ENCODE results near the gene TMEM161B.

The TMEM161B gene

DNA sequence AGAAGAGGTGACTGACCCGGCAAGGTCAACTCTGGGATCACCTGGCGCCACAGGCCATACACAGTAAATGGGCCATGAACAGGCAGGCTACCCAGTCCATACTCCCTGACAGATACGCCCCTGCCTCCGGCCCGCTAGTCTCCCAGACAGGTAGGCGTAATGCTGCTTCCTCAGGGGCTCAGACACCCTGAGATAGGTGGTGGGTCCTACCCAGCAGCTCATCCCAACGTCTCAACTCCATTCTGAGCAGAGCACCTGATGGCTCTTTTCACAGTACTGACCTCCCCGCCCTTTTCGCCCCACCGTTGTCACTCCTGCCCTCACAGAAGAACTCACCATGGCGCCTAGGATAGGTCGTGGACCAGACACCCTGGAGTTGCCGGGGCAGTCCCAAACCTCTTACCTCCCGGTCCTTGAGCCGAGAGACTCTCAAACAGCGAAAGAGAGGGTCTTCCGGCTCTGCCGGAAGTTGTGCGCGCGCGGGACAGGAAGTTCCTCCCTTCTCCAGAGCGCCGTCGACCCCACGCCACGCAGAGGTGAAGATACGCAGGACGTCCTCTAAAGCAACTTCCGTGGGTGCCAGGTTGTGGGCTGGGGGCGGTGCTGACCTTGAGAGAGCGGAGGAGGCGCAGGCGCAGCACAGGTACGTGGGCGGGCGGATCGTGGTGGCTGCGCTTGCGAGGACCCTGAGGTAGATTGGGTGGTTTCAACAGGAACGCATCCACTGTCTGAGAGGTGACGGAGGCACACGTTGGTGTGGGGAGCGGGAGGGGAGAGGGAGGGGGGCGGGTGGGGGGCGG, at the start of gene TMEM161B:
Gene TMEM161B (minus strand): TSS at position 461 of the 800 bp plus-strand sequence. CDS start 122 bp downstream, at position 339.
- peaks cover 29% of the 10 kb centered on the region for H3K36me3 Mint-ChIP-seq (ENCODE audit: insufficient read depth)
- ATAC-seq (replicated peaks; ENCODE audit: extremely low read depth, poor library complexity, severe bottlenecking) (peak; percentile 98), DNase-seq (ENCODE audit: low spot score in 2 of 2) (peak; percentile 86 to 93)
- H3K4me1 Mint-ChIP-seq, result peaks cover 49% of the 10 kb centered on the region
- no peaks in the 10 kb centered on the region for H3K9me3 Mint-ChIP-seq
- H3K27ac Mint-ChIP-seq (ENCODE audit: low read depth), result peak within 1 kb of the TSS; percentile 97
- H3K4me3 Mint-ChIP-seq, result peak within 1 kb of the TSS; percentile 97
- no peaks in the 10 kb centered on the region for H3K27me3 Mint-ChIP-seq

DNA sequence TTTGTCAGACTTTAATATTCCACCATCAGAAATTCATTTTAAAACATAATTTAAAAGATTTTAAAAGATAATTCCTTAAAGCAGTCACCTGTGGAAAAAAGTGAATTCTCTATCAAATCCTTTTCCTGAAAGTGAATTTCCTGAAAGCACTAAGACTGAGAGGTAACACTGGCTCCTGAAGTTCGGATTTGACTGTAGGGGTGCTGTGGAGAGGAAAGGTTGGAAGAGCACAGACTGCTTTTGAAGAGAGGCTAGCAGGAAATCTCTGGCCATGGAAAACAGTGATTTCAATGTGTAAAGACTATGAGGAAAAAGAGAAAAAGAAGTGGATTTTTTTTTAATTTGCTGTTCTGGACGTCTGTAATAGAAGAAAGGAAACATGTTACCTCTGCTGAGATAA, 35.7 kb upstream of the TMEM161B start:
- Mint-ChIP-seq H3K36me3 (ENCODE audit: insufficient read depth) (peaks cover 3% of the 10 kb centered on the region), H3K9me3 (peaks cover 6% of the 10 kb centered on the region), H3K4me1 (no peaks in the 10 kb centered on the region), H3K27ac (ENCODE audit: low read depth) (no peak overlapping the region), H3K4me3 (no peak overlapping the region), H3K27me3 (peaks cover 23% of the 10 kb centered on the region)
- no peak for ATAC-seq (replicated peaks; ENCODE audit: extremely low read depth, poor library complexity, severe bottlenecking)
- DNase-seq (ENCODE audit: low spot score in 2 of 2), result no peak

DNA sequence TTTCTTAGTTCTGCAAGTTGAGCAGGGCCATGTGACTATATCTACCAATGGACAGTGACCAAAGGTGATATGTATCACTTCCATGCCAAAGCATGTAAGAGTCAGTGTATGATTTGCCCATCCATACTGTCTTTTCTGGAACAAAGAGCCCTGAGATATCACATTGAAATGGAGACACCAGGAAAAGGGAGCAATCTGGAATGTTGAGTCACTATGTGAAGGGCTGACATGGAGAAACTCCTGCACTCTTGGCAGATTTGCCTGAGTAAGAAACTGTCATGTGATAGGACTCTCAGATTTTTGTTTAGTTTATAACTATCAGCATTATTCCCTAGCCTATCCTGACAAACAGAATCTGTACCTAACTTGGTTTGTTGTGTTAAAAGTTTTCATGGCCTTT, 29.8 kb upstream of the TMEM161B start:
- Mint-ChIP-seq H3K9me3 (no peaks in the 10 kb centered on the region), H3K4me1 (no peaks in the 10 kb centered on the region), H3K27me3 (peaks cover 13% of the 10 kb centered on the region), H3K36me3 (ENCODE audit: insufficient read depth) (peaks cover 1% of the 10 kb centered on the region), H3K27ac (ENCODE audit: low read depth) (no peak overlapping the region), H3K4me3 (no peak overlapping the region)
- ATAC-seq (replicated peaks; ENCODE audit: extremely low read depth, poor library complexity, severe bottlenecking) (no peak), DNase-seq (ENCODE audit: low spot score in 2 of 2) (no peak)

DNA sequence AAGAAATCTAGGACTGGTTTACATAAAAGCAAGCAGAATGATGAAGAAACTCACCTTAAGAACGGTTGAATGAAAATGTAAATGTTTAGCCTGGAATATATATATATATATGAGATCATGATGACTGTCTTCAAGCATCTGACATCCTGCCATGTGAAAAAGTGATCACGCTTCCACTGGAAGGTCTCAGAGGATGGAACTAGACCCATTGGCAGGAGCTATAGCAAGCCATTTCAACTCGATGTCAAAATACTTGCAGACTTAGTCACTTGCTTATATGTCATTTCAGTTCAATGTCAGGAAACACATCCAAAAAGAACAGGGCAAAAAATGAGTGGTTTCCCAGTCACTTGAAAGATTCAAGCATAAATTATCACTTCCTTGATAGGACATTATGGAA, 22.2 kb upstream of the TMEM161B start:
- ATAC-seq (replicated peaks; ENCODE audit: extremely low read depth, poor library complexity, severe bottlenecking) (no peak), DNase-seq (ENCODE audit: low spot score in 2 of 2) (no peak)
- Mint-ChIP-seq H3K27ac (ENCODE audit: low read depth) (no peak overlapping the region), H3K4me1 (no peaks in the 10 kb centered on the region), H3K27me3 (no peaks in the 10 kb centered on the region), H3K9me3 (no peaks in the 10 kb centered on the region), H3K36me3 (ENCODE audit: insufficient read depth) (peaks cover 3% of the 10 kb centered on the region), H3K4me3 (no peak overlapping the region)

DNA sequence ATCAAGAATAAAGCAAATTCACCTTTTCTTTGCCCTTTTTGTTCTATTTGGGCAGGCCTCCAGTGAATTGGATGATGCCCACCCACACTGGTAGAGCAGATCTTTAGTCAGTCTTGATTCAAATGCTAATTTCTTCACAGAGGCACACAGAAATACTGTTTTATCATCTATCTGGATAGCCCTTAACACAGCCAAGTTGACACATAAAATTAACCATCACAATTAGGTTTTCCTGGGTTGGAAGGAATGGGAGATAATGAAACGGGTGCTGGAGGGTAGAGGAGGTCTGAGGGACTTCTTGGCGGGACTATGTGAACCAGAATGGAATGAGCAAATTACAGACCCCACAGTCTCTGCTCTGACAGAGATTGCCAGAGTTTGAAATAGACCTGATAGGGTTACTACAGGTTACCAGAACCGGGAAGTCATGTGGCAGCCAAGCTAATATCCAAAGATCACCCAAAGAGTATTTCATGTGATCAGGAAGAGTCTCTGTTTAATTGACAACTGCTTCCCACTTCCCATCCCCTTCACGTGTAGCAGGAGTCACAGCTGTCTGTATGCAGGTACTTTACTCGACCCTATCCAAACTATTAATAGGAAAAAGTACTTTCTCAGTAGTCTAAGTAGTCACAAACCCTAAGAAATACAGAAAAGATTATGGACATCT, 20.0 kb upstream of the TMEM161B start:
- H3K27ac Mint-ChIP-seq (ENCODE audit: low read depth), result no peak overlapping the region
- no peaks in the 10 kb centered on the region for H3K9me3 Mint-ChIP-seq
- no peaks in the 10 kb centered on the region for H3K4me1 Mint-ChIP-seq
- H3K4me3 Mint-ChIP-seq, result no peak overlapping the region
- H3K36me3 Mint-ChIP-seq (ENCODE audit: insufficient read depth), result peaks cover 3% of the 10 kb centered on the region
- no peaks in the 10 kb centered on the region for H3K27me3 Mint-ChIP-seq
- ATAC-seq (replicated peaks; ENCODE audit: extremely low read depth, poor library complexity, severe bottlenecking) (no peak), DNase-seq (ENCODE audit: low spot score in 2 of 2) (no peak)

DNA sequence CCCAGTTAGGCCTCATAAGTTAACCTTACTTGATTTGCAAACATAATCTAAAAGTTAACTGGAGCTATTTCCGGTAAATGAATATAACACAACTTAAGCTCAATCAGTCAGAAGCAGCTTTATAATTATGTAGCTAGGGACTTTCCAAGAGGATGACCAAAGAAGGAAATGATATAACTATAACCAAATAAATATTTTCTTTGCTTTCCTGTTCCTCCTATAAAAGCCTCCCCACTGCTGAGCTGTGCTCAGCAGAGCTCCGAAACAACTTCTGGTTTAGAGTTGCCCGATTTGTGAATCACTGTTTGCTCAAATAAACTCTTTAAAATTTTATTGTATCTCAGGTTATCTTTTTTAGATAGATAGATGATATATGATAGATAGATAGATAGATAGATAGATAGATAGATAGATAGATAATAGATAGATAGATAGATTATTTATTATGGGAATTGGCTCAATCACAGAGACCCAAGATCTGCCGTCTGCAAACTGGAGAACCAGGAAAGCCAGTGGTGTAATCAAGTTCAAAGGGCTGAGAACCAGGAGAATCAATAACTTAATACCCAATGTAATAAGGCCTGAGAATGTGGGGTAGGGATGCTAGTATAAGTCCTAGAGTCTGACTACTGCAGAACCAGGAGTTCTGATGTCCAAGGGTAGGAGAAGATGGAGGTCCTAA, 19.3 kb upstream of the TMEM161B start:
- DNase-seq (ENCODE audit: low spot score in 2 of 2), result no peak
- H3K4me3 Mint-ChIP-seq, result no peak overlapping the region
- no peaks in the 10 kb centered on the region for H3K9me3 Mint-ChIP-seq
- H3K27me3 Mint-ChIP-seq, result no peaks in the 10 kb centered on the region
- no peaks in the 10 kb centered on the region for H3K4me1 Mint-ChIP-seq
- no peak for ATAC-seq (replicated peaks; ENCODE audit: extremely low read depth, poor library complexity, severe bottlenecking)
- H3K36me3 Mint-ChIP-seq (ENCODE audit: insufficient read depth), result peaks cover 3% of the 10 kb centered on the region
- H3K27ac Mint-ChIP-seq (ENCODE audit: low read depth), result no peak overlapping the region

DNA sequence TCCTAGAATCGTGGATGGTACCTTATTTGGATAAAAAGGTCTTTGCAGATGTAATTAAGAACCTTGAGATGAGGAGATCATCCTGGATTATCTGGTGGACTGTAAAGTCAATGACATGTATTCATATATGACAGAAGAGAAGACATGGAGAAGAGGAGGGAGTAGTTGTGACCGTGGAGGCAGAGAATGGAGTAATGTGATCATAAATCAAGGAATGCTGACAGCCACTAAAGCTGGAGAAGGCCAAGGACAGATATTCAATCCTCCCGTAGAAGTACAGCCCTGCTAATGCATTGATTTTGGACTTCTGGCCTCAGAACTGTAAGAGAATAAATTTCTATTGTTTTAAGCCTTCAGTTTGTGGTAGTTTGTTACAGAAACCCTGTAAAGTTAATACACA, 18.7 kb upstream of the TMEM161B start:
- H3K27ac Mint-ChIP-seq (ENCODE audit: low read depth), result no peak overlapping the region

DNA sequence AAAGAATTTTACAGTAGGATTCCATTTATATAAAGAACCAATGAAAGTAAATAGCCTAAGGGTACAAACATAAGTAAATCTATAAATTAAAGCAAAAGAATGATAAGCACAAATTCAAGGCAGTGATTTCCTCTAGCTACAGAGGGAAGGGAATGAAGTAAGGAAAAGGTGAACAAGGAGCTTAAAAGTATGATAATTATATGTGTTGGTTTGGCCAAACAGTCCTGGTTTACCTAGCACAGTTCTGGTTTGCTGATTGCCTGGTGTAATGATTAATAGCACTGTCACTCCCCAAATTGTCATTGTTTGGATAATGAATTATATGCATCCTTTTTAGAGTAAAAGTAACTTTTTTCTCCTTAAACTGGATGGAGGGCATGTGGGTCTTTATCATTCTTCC, 15.0 kb upstream of the TMEM161B start:
- Mint-ChIP-seq H3K9me3 (no peaks in the 10 kb centered on the region), H3K36me3 (ENCODE audit: insufficient read depth) (peaks cover 4% of the 10 kb centered on the region), H3K4me1 (peaks cover 14% of the 10 kb centered on the region), H3K27me3 (no peaks in the 10 kb centered on the region), H3K27ac (ENCODE audit: low read depth) (no peak overlapping the region), H3K4me3 (no peak overlapping the region)
- DNase-seq (ENCODE audit: low spot score in 2 of 2) (no peak), ATAC-seq (replicated peaks; ENCODE audit: extremely low read depth, poor library complexity, severe bottlenecking) (no peak)

More for the DNA sequence above, 18.7 kb upstream of the TMEM161B start:
- no peaks in the 10 kb centered on the region for H3K27me3 Mint-ChIP-seq
- DNase-seq (ENCODE audit: low spot score in 2 of 2) (no peak), ATAC-seq (replicated peaks; ENCODE audit: extremely low read depth, poor library complexity, severe bottlenecking) (no peak)
- peaks cover 6% of the 10 kb centered on the region for H3K36me3 Mint-ChIP-seq (ENCODE audit: insufficient read depth)
- no peaks in the 10 kb centered on the region for H3K9me3 Mint-ChIP-seq
- H3K4me1 Mint-ChIP-seq, result no peaks in the 10 kb centered on the region
- no peak overlapping the region for H3K4me3 Mint-ChIP-seq

DNA sequence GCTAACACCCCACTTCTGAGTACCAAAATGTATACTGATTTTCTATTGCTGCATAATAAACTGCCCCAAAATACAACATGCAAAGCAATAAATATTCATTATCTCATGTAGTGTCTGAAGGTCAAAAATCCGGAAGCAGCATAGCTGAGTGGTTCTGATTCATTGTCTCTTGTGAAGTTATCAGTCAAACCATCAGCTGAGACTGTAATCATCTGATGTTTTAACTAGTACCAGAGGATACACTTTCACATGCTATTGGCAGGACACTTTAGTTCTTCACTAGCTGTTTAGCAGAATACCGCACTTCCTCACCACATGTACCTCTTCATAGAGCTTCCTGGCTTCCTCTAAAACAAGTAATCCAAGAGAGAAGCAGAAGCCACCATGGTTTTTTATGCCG, 12.7 kb upstream of the TMEM161B start:
- Mint-ChIP-seq H3K27ac (ENCODE audit: low read depth) (no peak overlapping the region), H3K4me3 (no peak overlapping the region), H3K27me3 (no peaks in the 10 kb centered on the region), H3K36me3 (ENCODE audit: insufficient read depth) (peaks cover 5% of the 10 kb centered on the region), H3K4me1 (peaks cover 14% of the 10 kb centered on the region), H3K9me3 (no peaks in the 10 kb centered on the region)
- ATAC-seq (replicated peaks; ENCODE audit: extremely low read depth, poor library complexity, severe bottlenecking) (no peak), DNase-seq (ENCODE audit: low spot score in 2 of 2) (no peak)

DNA sequence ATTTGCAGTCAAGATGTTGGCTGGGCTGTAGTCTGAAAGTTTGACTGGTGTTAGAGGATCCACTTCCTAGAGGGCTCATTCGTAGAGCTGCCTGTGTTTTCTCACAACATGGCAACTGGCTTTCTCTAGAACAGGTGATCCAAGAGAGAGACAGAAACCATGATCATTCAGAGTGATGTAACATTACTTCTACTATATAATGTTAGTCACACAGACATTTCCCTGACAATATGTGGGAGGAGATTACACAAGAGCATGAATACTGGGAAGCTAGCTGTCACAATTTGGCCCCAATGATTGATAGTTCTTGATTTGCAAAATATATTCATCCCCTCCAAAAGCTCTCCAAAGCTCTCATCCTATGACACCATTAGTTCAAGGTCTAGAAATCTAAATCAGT, 10.9 kb upstream of the TMEM161B start:
- Mint-ChIP-seq H3K36me3 (ENCODE audit: insufficient read depth) (peaks cover 8% of the 10 kb centered on the region), H3K9me3 (no peaks in the 10 kb centered on the region), H3K27ac (ENCODE audit: low read depth) (no peak overlapping the region), H3K27me3 (no peaks in the 10 kb centered on the region), H3K4me1 (peaks cover 14% of the 10 kb centered on the region), H3K4me3 (no peak overlapping the region)
- no peak for DNase-seq (ENCODE audit: low spot score in 2 of 2)
- ATAC-seq (replicated peaks; ENCODE audit: extremely low read depth, poor library complexity, severe bottlenecking), result no peak

DNA sequence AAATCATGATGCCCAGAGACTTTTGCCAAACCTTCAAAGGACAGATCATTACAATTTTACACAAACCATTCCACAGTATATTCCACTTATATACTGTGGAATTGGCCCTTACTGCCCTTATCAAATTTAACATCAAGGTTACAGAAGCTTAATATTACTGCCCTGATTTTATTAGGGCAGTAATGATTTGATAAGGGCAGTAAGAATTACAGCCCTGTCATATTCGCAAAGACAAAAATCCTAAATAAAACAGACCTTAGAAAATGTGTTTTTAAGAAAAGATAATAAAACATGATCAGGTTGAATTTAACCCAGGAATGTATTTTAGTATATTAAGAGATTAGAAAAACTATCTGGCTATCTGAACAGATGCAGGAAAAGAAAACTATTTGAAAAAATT, 7.7 kb upstream of the TMEM161B start:
- no peak overlapping the region for H3K4me3 Mint-ChIP-seq
- no peak overlapping the region for H3K27ac Mint-ChIP-seq (ENCODE audit: low read depth)
- H3K27me3 Mint-ChIP-seq, result no peaks in the 10 kb centered on the region
- H3K36me3 Mint-ChIP-seq (ENCODE audit: insufficient read depth), result peaks cover 19% of the 10 kb centered on the region
- DNase-seq (ENCODE audit: low spot score in 2 of 2) (no peak), ATAC-seq (replicated peaks; ENCODE audit: extremely low read depth, poor library complexity, severe bottlenecking) (no peak)
- H3K9me3 Mint-ChIP-seq, result no peaks in the 10 kb centered on the region
- H3K4me1 Mint-ChIP-seq, result peaks cover 18% of the 10 kb centered on the region

DNA sequence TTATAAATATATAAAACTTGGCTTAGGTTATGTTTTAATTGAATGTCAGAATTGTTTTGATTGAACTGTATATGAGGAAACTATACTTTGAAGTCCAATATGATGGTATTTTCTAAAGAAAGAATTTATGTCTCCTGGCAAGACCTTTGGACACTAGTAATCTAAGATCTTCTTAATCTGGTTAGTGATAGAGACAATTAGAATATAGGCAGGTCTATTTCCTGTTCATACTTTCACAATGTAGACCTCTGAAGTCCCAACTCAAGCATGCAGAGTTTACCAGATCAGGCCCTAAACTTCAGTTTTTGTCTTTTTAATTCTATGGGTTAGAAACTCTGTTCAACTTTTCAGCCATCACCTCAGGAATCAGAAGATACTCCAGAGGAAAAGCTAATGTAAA, 6.9 kb upstream of the TMEM161B start:
- Mint-ChIP-seq H3K27me3 (no peaks in the 10 kb centered on the region), H3K36me3 (ENCODE audit: insufficient read depth) (peaks cover 21% of the 10 kb centered on the region), H3K27ac (ENCODE audit: low read depth) (no peak overlapping the region), H3K4me3 (no peak overlapping the region), H3K4me1 (peaks cover 14% of the 10 kb centered on the region), H3K9me3 (no peaks in the 10 kb centered on the region)
- DNase-seq (ENCODE audit: low spot score in 2 of 2) (no peak), ATAC-seq (replicated peaks; ENCODE audit: extremely low read depth, poor library complexity, severe bottlenecking) (no peak)
